Chondrocyte (in vitro differentiated cells): ENCODE results near the gene ROBO2. TPM values are rescaled to one million over a fixed set of nuclear protein-coding genes. Genes with fewer than 3 reads are reported as not detected.

Experiments
- DNase-seq: peaks from one replicate; pipeline ENCODE4 v3.0.0; 2021; ENCODE audit warnings: mixed read lengths, low spot score
- H3K27ac Mint-ChIP-seq: one replicate; pipeline ENCODE4 v1.8.0; 2021; ENCODE audit warnings: mild to moderate bottlenecking, moderate library complexity, mixed read lengths; ENCODE audit not compliant: unreplicated experiment
- H3K27me3 Mint-ChIP-seq: 2 replicates; pipeline ENCODE4 v1.8.0; 2021; ENCODE audit warnings: low read depth, mixed read lengths
- H3K36me3 Mint-ChIP-seq: 2 replicates; pipeline ENCODE4 v1.8.0; 2021; ENCODE audit warnings: low read depth, mixed read lengths
- H3K4me1 Mint-ChIP-seq: 2 replicates; pipeline ENCODE4 v1.8.0; 2021; ENCODE audit warnings: low read depth, mild to moderate bottlenecking, mixed read lengths
- H3K4me3 Mint-ChIP-seq: one replicate; pipeline ENCODE4 v1.8.0; 2021; ENCODE audit warnings: mild to moderate bottlenecking, moderate library complexity, mixed read lengths; ENCODE audit not compliant: unreplicated experiment
- H3K9me3 Mint-ChIP-seq: 2 replicates; pipeline ENCODE4 v1.8.0; 2021; ENCODE audit warnings: low read depth, mixed read lengths
- CTCF ChIP-seq: fragments of 200-600 bp; sonication (generic); IDR thresholded peaks from 2 replicates; pipeline ENCODE4 v1.5.0; 2021; ENCODE audit warnings: antibody characterized with exemption, mild to moderate bottlenecking, moderate library complexity
- long read RNA-seq: library from polyadenylated mRNA; stranded (forward); transcript quantifications from one replicate; pipeline ENCODE4 v2.0.0, GENCODE V29; 2021
- total RNA-seq: library from RNA; stranded (reverse); gene quantifications from 3 replicates; pipeline ENCODE4 v1.2.1, GENCODE V29; 2021

Gene ROBO2
- total RNA-seq = 1.7 to 11.1 TPM (median 2.8 TPM) in 3 replicates
- long read RNA-seq = 0 reads

GRCh38 chr3:77039606-77040171, at the start of gene ROBO2:
TSS of gene ROBO2 (plus strand) at chr3:77040099. CDS start at chr3:77040786, 687 bp downstream.
- Mint-ChIP-seq H3K9me3 (no peaks in the 10 kb centered on the region), H3K36me3 (no peaks in the 10 kb centered on the region)
- TF ChIP-seq CTCF = no peak

GRCh38 chr3:76990606-76991005, 49.3 kb upstream of the ROBO2 start:
- Mint-ChIP-seq H3K4me3 (no peak overlapping the region), H3K27ac (no peak overlapping the region), H3K4me1 (no peaks in the 10 kb centered on the region), H3K27me3 (no peaks in the 10 kb centered on the region), H3K36me3 (no peaks in the 10 kb centered on the region), H3K9me3 (no peaks in the 10 kb centered on the region)
- no peak for DNase-seq
- TF ChIP-seq CTCF = no peak

More at GRCh38 chr3:77039606-77040171, at the start of gene ROBO2:
- DNase-seq = peak; percentile 90
- H3K4me1 Mint-ChIP-seq = peaks cover 28% of the 10 kb centered on the region
- peaks cover 8% of the 10 kb centered on the region for H3K27me3 Mint-ChIP-seq
- H3K4me3 Mint-ChIP-seq = peak within 1 kb of the TSS; percentile 78
- H3K27ac Mint-ChIP-seq = no peak within 1 kb of the TSS

- Mint-ChIP-seq H3K36me3 (no peaks in the 10 kb centered on the region), H3K27ac (no peak overlapping the region), H3K27me3 (no peaks in the 10 kb centered on the region), H3K4me3 (no peak overlapping the region), H3K4me1 (no peaks in the 10 kb centered on the region), H3K9me3 (no peaks in the 10 kb centered on the region)
- TF ChIP-seq CTCF = no peak
- no peak for DNase-seq
Observed at GRCh38 chr3:76991165-76991564, 48.7 kb upstream of the ROBO2 start.

GRCh38 chr3:76997733-76998132, 42.2 kb upstream of the ROBO2 start:
- no peaks in the 10 kb centered on the region for H3K27me3 Mint-ChIP-seq
- no peak overlapping the region for H3K4me3 Mint-ChIP-seq
- TF ChIP-seq CTCF = no peak
- peaks cover 3% of the 10 kb centered on the region for H3K9me3 Mint-ChIP-seq
- H3K4me1 Mint-ChIP-seq = no peaks in the 10 kb centered on the region
- no peaks in the 10 kb centered on the region for H3K36me3 Mint-ChIP-seq
- no peak for DNase-seq
- H3K27ac Mint-ChIP-seq = no peak overlapping the region

GRCh38 chr3:76998555-76998954, 41.3 kb upstream of the ROBO2 start:
- no peak overlapping the region for H3K4me3 Mint-ChIP-seq
- no peak for DNase-seq

More at GRCh38 chr3:76998555-76998954, 41.3 kb upstream of the ROBO2 start:
- Mint-ChIP-seq H3K27me3 (no peaks in the 10 kb centered on the region), H3K27ac (no peak overlapping the region), H3K4me1 (no peaks in the 10 kb centered on the region), H3K9me3 (peaks cover 3% of the 10 kb centered on the region), H3K36me3 (no peaks in the 10 kb centered on the region)
- TF ChIP-seq CTCF = no peak
